NCI-H526 treated with DMSO at 0.1 percent for 48 hours (cell line): ENCODE data around the gene CD2.

Experiments
- DNase-seq: peaks from one replicate; lab custom pipeline; 2025; lab: John Stamatoyannopoulos, UW

CD2 gene

GRCh38 chr1:116760996-116761665 is 6.9 kb downstream of the CD2 start:
- DNase-seq: no peak

GRCh38 chr1:116762281-116762680 is 8.1 kb downstream of the CD2 start:
- DNase-seq: peak; percentile 35

GRCh38 chr1:116762781-116763115 is 8.5 kb downstream of the CD2 start:
- DNase-seq: no peak

- DNase-seq: no peak
Observed at GRCh38 chr1:116763116-116763786, 9.0 kb downstream of the CD2 start.

GRCh38 chr1:116763787-116764465 is 9.7 kb downstream of the CD2 start:
- DNase-seq: no peak

- DNase-seq: no peak
Observed at GRCh38 chr1:116764466-116764898, 10.3 kb downstream of the CD2 start.

GRCh38 chr1:116764906-116765862 is 11.0 kb downstream of the CD2 start:
- no peak for DNase-seq

- no peak for DNase-seq
Observed at GRCh38 chr1:116765962-116766361, 11.7 kb downstream of the CD2 start.

- no peak for DNase-seq
Observed at GRCh38 chr1:116766616-116767469, 12.6 kb downstream of the CD2 start.

- DNase-seq: no peak
Observed at GRCh38 chr1:116767782-116768382, 13.7 kb downstream of the CD2 start.

- DNase-seq: no peak
Observed at GRCh38 chr1:116768416-116769103, 14.3 kb downstream of the CD2 start.

- DNase-seq: no peak
Observed at GRCh38 chr1:116769104-116769452, 14.8 kb downstream of the CD2 start.

- no peak for DNase-seq
Observed at GRCh38 chr1:116769561-116769977, 15.3 kb downstream of the CD2 start.

- no peak for DNase-seq
Observed at GRCh38 chr1:116769994-116770393, 15.8 kb downstream of the CD2 start.

GRCh38 chr1:116770625-116771024 is 16.4 kb downstream of the CD2 start:
- DNase-seq: no peak

GRCh38 chr1:116771997-116772647 is 17.9 kb downstream of the CD2 start:
- DNase-seq: no peak

- no peak for DNase-seq
Observed at GRCh38 chr1:116772648-116773045, 18.4 kb downstream of the CD2 start.

GRCh38 chr1:116775116-116775752 is 21.0 kb downstream of the CD2 start:
- no peak for DNase-seq
